ENCODE data around the gene AKR1C2.
"Not testable (repeated sequence)": the region's sequence is repeated elsewhere in the genome, so short reads cannot be mapped to it uniquely, and the experiment has no call there.

Gene AKR1C2

DNA sequence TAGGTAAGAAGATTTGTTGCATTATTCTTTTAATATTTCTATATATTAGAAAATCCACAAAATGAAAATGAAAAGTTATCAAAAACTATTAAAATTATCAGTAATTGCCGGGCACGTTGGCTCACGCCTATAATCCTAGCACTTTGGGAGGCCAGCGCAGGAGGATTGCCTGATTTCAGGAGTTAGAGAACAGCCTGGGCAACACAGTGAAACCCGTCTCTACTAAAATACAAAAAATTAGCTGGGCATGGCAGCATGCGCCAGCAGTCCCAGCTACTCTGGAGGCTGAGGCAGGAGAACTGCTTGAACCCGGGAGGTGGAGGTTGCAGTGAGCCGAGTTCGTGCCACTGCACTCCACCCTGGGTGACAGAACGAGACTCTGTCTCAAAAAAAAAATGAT, 11.1 kb downstream of the AKR1C2 start:
- not testable (repeated sequence) for DNase-seq (ENCODE audit: low read depth, low spot score); H3K27ac ChIP-seq

DNA sequence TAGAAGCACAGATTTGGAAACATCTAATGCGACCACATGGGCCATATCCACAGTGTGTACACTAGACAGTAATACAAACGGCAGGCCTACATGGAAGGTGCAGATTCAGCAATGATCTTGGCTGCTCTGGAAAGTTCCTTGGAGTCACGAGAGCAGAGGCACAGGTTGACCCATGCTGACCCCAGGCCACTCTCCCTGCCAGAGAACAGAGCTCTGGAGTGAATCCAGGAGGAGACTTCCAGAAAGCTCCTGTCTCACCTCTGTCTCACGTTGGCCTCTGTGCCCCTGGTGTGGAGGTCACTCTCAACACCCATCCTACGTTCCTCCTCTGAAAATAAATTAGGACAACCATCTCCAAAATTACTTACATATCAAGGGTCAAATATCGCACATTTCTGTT, 12.2 kb downstream of the AKR1C2 start:
- not testable (repeated sequence) for DNase-seq (ENCODE audit: low read depth, low spot score); H3K27ac ChIP-seq

DNA sequence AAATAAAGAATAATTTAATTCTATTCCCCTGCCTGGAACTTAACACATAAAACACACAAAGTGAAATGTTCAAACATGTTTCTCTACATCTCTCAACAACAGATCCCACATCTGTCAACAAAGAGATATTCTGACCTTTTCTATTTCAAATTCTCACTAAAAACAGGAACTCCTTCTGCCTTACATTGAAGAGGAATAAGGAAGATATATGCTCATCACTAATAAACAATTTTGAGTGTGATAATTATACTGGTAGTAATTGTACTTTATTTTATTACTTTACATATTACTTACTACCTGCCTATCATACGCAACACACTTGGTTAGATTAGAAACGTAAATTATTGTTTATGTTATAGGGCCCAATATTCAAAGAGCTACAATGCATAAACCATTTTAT, 13.4 kb downstream of the AKR1C2 start:
- no peak for DNase-seq (ENCODE audit: low read depth, low spot score)
- H3K27ac ChIP-seq: no peak overlapping the region

DNA sequence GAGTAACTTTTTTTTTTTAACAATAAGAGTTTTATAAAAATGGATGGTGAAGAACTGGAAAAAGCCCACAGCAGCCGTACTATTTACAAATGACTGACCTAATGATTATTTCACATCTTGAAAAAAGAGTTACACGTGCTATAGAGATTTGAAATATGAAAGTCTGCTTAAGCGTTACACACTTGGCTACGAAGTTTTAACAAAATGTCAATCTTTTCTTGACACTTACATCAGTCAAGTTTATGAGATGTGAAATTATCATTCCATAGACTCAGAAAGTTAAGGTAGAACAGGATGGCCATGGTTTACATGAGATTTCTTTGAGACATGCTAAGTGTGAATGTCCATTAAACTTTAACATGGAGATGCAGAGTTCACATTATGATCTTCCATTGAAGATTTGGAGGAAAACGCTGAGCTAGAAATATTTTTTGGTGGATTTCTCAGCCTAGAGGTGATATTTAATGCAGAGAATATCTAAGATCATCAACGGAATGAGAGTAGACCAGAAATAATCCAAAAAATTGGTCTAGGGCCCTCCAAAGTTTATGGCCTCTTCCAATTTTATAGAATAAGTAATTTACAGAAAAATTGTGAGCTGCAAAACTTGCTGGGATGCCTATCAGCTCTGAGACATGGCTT, 15.5 kb downstream of the AKR1C2 start:
- DNase-seq (ENCODE audit: low read depth, low spot score); H3K27ac ChIP-seq: not testable (repeated sequence)

DNA sequence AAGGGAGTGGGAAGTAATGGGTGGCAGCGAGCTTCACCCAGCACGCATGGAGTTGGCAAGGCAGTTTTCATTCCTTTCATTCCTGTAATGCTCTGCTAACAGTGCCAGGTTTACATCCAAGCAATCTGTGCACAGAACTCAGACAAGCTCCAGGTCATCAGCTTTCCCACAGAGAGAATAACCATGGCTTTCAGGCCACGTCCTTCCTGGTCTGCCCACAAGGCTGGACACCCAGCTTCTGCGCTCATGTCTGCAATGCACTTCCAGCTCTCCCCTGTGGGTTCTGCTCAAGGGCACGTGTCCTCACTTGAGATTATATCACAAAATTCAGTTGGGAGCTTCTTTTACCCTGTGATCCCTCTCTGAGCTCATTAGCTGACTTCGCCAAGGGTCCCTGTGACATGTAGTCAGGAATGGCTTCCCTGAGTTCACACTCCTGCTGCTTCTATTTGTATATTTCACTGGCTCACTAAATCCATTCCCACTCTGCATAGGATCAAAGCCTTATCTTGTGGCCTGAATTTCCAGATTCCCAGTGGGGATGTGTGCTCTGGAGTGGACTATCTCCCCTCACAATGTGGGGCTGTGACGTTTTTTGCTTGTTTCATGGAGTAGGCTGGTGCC, 18.6 kb downstream of the AKR1C2 start:
- DNase-seq (ENCODE audit: low read depth, low spot score): no peak
- H3K27ac ChIP-seq: no peak overlapping the region

DNA sequence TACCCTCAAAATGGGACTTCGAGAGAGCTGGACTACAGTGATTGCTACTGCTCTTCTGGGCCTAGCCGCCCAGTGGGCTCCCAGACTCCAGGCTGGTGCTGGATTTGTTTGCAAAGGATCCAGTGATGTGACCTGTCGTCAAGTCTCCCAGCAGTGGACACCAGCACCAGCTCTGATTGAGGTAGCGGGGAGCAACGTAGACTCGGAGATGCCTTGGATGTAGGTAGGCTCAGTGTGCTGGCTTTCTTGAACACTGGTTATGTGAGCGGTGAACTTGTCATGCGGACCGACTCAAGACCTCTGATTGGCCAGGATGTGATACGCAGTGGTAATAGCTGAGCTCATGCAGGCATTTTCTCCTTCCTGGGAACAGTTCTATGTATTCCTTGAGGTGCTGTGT, 19.4 kb downstream of the AKR1C2 start:
- DNase-seq (ENCODE audit: low read depth, low spot score): no peak

DNA sequence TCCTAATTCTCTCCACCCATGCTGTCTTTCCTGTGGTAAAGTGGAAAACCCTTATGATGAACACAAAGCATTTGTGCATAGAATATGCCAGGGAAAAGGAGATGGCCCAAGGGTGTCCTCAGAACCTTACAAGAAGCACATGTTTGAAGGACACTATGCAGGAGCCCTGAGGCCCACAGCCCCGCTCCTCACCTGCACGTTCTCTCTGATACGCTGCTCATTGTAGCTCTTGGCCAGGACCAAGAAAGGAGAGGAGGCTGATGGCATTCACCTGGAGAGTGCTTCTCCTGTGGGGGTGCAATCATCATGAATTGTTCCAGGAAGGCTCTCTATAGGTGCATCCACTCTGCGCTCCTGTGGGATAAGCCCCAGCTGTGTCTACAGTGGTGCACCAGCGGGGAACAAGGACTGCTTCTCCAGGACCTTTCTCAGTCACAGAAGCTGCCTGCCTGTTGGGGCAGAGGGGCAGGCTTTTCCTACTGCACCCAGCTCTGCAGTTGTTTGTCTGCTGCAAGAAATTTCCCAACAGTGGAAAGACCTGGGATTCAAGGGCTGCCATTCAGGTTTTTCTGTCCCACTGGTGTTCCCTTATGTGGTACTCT, 19.9 kb downstream of the AKR1C2 start:
- H3K27ac ChIP-seq: no peak overlapping the region
- no peak for DNase-seq (ENCODE audit: low read depth, low spot score)

More for the DNA sequence above, 19.4 kb downstream of the AKR1C2 start:
- H3K27ac ChIP-seq: no peak overlapping the region

DNA sequence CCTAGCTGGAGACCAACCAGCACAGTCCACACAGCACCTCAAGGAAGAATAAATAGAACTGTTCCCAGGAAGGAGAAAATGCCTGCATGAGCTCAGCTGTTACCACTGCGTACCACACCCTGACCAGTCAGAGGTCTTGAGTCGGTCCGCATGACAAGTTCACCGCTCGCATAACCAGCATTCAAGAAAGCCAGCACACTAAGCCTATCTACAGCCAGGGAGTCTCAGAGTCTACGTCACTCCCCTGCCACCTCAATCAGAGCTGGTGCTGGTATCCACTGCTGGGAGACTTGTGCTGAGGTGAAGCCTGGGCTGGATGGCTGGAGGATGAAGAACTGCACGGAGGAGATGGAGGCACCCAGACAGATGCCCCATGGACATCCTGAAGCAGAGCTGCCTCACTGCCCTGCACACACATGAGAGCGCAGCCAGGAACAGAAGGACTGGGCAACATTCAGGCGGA, 20.9 kb downstream of the AKR1C2 start:
- no peak for DNase-seq (ENCODE audit: low read depth, low spot score)
- no peak overlapping the region for H3K27ac ChIP-seq

DNA sequence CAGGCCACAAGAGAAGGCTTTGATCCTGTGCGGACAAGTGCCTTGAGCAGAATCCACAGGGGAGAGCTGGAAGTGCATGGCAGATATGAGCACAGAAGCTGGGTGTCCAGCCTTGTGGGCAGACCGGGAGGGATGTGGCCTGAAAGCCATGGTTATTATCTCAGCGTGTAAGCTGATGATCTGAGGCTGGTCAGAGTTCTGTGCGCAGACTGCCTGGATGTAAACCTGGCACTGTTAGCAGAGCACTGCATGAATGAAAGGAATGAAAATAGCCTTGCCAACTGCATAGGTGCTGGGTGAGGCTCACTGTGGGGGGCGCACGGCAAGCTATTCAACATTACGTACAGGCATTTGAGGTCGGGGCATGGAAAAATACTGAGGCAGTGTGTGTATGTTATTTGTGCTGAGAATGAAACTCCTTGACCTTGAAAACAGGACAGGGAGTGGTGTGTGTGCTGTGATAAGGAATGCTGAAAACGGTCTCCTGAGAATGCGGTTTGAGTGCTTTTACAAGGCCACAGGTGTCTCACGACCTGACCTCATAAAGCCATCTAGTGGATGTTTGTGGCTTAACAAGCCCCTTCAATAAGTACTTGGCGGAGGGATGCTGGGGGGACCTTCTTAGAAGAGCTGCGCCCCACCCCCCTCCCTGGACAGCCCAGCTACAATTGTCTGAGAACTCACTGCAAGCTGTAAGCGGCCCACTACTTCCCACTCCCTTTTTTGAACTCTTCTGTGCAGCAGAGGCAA, 21.8 kb downstream of the AKR1C2 start:
- DNase-seq (ENCODE audit: low read depth, low spot score): no peak

DNA sequence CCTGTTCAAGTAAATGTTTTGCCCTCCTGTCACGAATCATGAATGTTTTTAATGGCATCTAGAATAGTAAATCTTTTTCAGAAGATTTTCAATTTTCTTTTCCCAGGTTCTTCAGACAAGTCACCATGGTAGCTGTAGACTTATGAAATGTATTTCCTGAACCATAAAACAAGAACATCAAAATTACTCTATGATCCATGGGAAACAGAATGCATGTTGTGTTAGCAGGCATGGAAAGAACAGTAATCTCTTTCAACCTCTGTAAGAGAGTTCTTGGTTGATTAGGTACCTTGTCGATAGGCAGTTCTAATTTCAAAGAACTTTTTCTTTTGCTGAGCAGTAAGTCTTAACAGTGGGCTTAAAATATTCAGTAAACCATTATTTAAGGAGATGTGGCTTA, 22.9 kb downstream of the AKR1C2 start:
- H3K27ac ChIP-seq: no peak overlapping the region
- no peak for DNase-seq (ENCODE audit: low read depth, low spot score)

More for the DNA sequence above, 21.8 kb downstream of the AKR1C2 start:
- no peak overlapping the region for H3K27ac ChIP-seq

DNA sequence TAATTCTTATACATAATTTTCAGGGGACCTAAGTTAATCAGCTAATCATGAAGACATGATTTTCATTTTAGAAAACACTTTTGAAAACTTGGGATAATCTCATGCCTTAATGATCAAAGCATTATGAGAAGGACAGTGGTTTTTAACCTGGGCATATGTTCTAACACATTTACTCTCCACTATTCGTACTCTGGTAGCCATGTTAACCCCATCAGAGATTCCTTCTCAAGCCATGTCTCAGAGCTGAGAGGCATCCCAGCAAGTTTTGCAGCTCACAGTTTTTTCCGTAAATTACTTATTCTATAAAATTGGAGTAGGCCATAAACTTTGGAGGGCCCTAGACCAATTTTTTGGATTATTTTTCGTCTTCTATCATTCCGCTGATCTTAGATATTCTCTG, 24.8 kb downstream of the AKR1C2 start:
- DNase-seq (ENCODE audit: low read depth, low spot score): no peak
- H3K27ac ChIP-seq: no peak overlapping the region

DNA sequence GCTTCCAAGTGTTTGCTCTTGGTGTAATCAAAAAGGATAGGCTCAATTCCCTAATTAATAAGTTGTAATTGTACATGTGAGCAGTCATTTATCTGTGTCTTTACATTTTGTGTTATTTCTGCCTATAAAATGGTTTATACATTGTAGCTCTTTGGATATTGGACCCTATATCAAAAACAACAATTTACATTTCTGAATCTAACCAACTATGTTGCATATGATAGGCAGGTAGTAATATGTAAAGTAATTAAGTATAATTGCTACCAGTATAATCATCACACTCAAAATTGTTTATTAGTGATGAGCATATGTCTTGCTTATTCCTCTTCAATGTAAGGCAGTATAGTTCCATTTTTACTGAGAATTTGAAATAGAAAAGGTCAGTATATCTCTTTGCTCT, 26.6 kb downstream of the AKR1C2 start:
- no peak for DNase-seq (ENCODE audit: low read depth, low spot score)

DNA sequence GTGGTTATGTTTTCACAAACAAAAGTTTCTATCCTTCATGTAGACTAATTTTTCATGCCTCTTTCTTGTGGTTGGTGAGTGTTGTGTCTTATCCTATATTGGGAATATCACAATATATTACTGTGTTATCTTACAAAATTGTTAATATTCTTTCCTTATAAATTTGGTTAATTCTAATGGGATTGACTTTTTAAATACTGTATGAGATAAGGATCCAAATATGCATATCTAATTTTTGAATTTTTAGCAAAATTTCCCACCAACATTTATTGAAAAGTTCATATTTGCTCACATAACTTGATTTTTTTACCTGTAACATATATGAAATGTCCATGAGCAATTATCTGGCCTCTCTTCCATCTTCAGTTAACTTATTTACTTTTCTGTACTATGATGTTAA, 29.3 kb downstream of the AKR1C2 start:
- DNase-seq (ENCODE audit: low read depth, low spot score); H3K27ac ChIP-seq: not testable (repeated sequence)

More for the DNA sequence above, 26.6 kb downstream of the AKR1C2 start:
- no peak overlapping the region for H3K27ac ChIP-seq

DNA sequence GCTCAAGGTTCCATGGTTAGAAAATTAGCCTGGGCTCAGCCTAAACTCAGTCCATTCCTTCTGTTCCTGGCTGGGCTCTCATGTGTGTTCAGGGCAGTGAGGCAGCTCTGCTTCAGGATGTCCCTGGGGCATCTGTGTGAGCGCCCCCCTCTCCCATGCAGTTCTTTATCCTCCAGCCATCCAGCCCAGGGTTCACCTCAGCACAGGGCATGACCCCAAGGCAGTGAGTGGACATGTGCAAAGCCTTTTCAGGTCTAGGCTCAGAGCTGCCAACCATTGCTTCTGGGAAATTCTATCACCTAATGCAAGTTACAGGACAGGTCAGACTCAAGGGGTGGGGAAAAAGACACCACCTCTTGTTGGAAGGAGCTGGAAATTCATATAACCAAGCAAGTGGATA, 30.4 kb downstream of the AKR1C2 start:
- H3K27ac ChIP-seq; DNase-seq (ENCODE audit: low read depth, low spot score): not testable (repeated sequence)

DNA sequence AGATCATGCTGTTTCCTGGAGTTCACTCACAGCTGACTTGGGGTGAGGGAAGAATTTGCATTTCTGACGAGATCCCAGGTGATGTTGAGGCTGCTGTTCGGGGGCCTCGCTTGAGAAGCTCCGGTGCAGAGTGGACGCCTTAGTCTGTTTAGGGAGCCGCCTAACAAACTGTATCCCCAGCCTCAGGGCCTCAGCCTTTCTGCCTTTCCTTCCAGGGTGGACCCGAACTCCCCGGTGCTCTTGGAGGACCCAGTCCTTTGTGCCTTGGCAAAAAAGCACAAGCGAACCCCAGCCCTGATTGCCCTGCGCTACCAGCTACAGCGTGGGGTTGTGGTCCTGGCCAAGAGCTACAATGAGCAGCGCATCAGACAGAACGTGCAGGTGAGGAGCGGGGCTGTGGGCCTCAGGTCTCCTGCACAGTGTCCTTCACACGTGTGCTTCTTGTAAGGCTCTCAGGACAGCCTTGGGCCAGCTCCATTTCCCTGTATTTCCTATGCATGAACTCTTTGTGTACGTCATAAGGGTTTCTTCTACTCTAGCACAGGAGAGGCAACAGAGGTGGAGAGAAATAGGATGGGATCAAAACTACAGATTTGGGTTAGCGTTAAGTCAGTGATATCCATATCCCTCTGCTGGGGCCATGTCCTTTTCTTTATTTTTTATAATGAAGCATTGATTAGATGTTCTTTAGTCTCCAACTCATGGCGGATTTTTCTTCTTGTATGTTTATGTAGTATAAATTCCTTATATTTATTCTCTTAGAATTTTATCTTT, 31.1 kb downstream of the AKR1C2 start:
- H3K27ac ChIP-seq; DNase-seq (ENCODE audit: low read depth, low spot score): not testable (repeated sequence)

DNA sequence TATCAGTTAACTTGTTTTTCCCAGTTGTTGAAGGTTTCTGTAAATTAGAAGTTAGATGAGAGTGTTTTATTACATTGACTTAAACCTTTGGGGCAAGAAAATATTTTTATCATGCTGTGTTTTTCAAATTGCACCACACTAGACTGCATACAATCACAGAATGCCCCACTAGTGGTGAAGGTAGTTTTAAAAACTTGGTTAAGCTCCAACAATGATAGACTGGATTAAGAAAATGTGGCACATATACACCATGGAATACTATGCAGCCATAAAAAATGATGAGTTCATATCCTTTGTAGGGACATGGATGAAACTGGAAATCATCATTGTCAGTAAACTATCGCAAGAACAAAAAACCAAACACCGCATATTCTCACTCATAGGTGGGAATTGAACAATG, 33.3 kb downstream of the AKR1C2 start:
- not testable (repeated sequence) for DNase-seq (ENCODE audit: low read depth, low spot score)

DNA sequence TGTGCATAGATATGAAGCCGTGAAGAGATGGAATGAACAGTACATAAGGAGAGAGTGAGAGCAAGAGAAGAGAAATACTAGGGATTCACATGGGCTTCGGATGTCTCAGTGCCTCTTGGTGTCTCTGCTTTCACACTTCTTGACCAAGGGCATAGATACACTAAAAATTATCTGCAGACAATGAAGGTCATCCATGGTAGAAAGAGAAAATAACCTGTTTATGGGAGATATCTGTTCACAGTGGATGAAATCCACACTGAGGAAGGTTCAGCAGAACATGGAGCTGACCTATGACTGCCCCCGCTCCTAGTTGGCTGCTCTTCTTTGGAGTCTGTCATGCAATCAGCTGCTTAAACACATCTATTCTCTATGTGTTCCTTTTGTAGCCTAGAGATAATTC, 34.4 kb downstream of the AKR1C2 start:
- H3K27ac ChIP-seq; DNase-seq (ENCODE audit: low read depth, low spot score): not testable (repeated sequence)

More for the DNA sequence above, 33.3 kb downstream of the AKR1C2 start:
- not testable (repeated sequence) for H3K27ac ChIP-seq

DNA sequence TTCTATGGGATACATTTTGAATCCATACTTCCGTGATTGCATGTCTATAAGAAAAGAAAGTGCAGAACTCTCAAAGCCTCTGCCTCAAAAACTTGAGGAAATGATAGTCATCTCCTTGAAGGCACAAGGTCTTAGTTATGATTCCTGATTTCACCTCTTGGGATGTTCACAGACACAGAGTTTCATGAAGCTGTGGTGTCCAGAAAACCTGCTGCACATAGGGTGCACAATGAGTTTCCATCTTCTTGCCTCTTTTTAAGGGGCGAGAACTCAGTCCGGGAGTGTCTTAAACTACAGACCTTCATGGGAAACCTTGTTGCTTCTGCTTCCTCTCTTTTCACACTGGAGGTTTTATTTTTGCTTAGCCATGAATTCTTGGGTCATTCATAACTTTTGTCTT, 36.5 kb downstream of the AKR1C2 start:
- H3K27ac ChIP-seq; DNase-seq (ENCODE audit: low read depth, low spot score): not testable (repeated sequence)

DNA sequence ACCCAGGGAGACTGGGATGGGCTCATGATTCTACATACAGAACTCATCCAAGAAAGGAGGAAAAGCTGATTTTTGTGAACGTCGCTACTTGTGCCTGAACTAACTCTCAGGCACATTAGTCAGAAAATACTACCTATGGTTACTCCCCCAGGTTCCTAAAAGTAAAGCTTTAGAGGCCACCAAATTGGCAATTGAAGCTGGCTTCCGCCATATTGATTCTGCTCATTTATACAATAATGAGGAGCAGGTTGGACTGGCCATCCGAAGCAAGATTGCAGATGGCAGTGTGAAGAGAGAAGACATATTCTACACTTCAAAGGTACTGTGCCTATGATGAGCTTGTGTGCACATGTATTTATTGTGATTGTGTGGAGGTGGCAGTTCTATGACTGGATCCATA, 37.9 kb downstream of the AKR1C2 start:
- DNase-seq (ENCODE audit: low read depth, low spot score); H3K27ac ChIP-seq: not testable (repeated sequence)

DNA sequence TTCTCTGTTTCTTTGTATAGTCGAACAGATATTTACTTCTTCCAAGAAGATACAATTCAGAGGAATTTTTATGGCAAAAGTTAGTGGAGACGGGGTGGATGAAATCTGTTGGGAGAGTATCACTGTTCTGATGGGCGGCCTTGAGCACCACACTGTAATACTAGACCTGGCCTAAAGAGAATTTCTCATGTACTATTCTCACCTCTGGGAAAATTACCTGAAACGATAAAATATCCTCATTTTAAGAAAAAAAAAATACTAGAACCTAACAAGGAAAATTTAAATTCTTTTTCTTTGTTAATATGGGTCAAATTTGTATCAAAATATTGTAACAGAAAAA, 39.9 kb downstream of the AKR1C2 start:
- H3K27ac ChIP-seq: peak overlapping the region; percentile 93
- DNase-seq (ENCODE audit: low read depth, low spot score): not testable (repeated sequence)

Data from epithelial cell of prostate (primary cell).